Panc1 (cell line): ENCODE data around the gene TRPM6.

Experiments
- POLR2AphosphoS5 ChIP-seq: IDR thresholded peaks from 2 replicates; pipeline ENCODE4 v1.6.1; 2012; ENCODE audit warnings: mild to moderate bottlenecking, low read depth, low read length, moderate library complexity
- REST ChIP-seq, 2 experiments: IDR thresholded peaks; 2 replicates each; pipeline ENCODE4 v1.6.1; 2011 to 2012; ENCODE audit warnings: low read depth in 2 of 2, control low read depth in 1 of 2, low read length in 1 of 2, mild to moderate bottlenecking in 1 of 2, moderate library complexity in 1 of 2; ENCODE audit not compliant: insufficient read depth in 1 of 2
- SIN3A ChIP-seq: IDR thresholded peaks from 2 replicates; pipeline ENCODE4 v1.6.1; 2012; ENCODE audit warnings: low read depth, mild to moderate bottlenecking, low read length, moderate library complexity, borderline replicate concordance; ENCODE audit not compliant: insufficient read depth
- TCF7L2 ChIP-seq: IDR thresholded peaks from 2 replicates; pipeline ENCODE4 v1.6.1; 2011; ENCODE audit warnings: mild to moderate bottlenecking, low read depth, low read length, inconsistent platforms
- TF ChIP-seq, protein P1 (sequence below): fragments of 450-650 bp; IDR thresholded peaks from 2 replicates; pipeline ENCODE4 v1.5.1; 2017; ENCODE audit warnings: mild to moderate bottlenecking

GRCh38 chr9:74735761-74736160 is 152.0 kb downstream of the TRPM6 start:
- TF ChIP-seq, protein P1, sequence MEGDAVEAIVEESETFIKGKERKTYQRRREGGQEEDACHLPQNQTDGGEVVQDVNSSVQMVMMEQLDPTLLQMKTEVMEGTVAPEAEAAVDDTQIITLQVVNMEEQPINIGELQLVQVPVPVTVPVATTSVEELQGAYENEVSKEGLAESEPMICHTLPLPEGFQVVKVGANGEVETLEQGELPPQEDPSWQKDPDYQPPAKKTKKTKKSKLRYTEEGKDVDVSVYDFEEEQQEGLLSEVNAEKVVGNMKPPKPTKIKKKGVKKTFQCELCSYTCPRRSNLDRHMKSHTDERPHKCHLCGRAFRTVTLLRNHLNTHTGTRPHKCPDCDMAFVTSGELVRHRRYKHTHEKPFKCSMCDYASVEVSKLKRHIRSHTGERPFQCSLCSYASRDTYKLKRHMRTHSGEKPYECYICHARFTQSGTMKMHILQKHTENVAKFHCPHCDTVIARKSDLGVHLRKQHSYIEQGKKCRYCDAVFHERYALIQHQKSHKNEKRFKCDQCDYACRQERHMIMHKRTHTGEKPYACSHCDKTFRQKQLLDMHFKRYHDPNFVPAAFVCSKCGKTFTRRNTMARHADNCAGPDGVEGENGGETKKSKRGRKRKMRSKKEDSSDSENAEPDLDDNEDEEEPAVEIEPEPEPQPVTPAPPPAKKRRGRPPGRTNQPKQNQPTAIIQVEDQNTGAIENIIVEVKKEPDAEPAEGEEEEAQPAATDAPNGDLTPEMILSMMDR = no peak
- TF ChIP-seq POLR2AphosphoS5 (no peak), TCF7L2 (no peak), SIN3A (no peak), REST (IDR thresholded peaks at IDR 0.05; ENCODE audit: insufficient read depth in 1 of 2, low read depth in 2 of 2, low read length in 1 of 2) (no peak)
